ENCODE results near the gene GLTP.
"Not testable (repeated sequence)": the region's sequence is repeated elsewhere in the genome, so short reads cannot be mapped to it uniquely, and the experiment has no call there.

The GLTP gene

DNA sequence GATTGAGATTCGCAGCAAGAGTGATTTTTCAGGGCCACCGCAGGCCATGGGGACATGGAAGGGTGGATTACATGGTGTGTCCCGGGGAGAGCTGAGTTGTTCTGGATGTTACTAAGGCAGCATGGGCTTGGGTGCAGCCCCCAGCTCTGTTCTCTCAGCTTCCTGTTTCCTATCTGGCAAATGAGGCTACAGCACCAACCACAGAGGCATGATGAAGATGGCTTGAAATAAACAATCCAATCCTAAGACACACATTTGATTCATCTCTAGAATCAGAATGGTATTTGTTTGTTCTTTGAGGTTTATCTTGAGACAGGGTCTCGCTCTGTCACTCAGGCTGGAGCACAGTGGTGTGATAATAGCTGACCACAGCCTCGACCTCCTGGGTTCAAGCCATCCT, 21.6 kb downstream of the GLTP start:
- Mint-ChIP-seq H3K4me3 (no peak overlapping the region), H3K36me3 (peaks cover 2% of the 10 kb centered on the region), H3K9me3 (no peaks in the 10 kb centered on the region), H3K4me1 (peaks cover 14% of the 10 kb centered on the region), H3K27me3 (no peaks in the 10 kb centered on the region), H3K27ac (no peak overlapping the region)
- CTCF ChIA-PET: interaction anchor here (0.9 to 7.3 kb wide), 2 partner anchors 13 to 18 kb away, joined by 3 to 60 read pairs; no protein-coding TSS in a partner anchor
- DNase-seq: no peak

DNA sequence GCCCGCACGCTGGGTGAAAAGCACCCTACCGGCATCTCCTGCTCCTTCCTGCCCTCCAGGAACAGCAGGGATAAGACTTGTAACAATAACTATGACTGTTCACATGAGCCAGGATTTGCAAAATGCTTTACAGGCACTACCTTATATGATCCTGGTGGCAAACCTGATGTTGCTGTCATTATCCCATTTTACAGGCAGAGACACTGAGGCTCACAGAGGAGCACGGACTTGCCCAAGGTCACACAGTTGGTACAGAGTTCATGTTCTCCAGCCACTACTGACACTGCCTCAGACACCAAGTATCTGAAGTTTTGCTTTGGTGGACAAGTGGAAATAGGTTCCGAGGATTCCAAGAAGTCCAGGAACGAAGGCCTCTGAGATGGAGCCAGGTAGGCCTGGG, 22.6 kb downstream of the GLTP start:
- Mint-ChIP-seq H3K27ac (no peak overlapping the region), H3K36me3 (peaks cover 2% of the 10 kb centered on the region), H3K9me3 (no peaks in the 10 kb centered on the region), H3K4me1 (peaks cover 12% of the 10 kb centered on the region), H3K27me3 (no peaks in the 10 kb centered on the region), H3K4me3 (no peak overlapping the region)
- CTCF ChIA-PET: interaction anchor here (7.3 kb wide), 1 partner anchor 12 kb away, joined by 60 read pairs; no protein-coding TSS in a partner anchor
- DNase-seq: no peak

DNA sequence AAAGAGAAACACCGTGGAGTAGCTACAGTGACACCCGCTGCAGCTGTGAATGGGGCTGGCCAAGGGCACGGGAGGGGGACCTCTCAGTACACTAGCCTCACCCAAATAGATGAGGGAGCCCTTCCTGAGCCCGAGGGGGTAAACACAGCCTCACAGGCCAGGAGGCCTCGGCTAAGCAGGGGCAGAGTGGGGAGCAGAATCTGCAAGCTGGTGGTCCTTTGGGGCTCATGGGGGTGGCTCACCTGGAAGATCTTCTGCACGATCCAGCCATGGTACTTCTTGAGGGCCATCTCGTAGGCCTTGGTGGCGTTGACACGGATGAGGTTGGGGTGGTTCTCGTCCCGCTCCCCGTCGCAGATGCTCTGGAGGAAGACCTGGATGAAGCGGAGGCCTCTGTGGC, 25.0 kb downstream of the GLTP start:
- H3K4me3 Mint-ChIP-seq: no peak overlapping the region
- no peak overlapping the region for H3K27ac Mint-ChIP-seq
- no peaks in the 10 kb centered on the region for H3K9me3 Mint-ChIP-seq
- H3K36me3 Mint-ChIP-seq: peaks cover 2% of the 10 kb centered on the region
- DNase-seq: no peak
- no peaks in the 10 kb centered on the region for H3K27me3 Mint-ChIP-seq
- H3K4me1 Mint-ChIP-seq: peaks cover 12% of the 10 kb centered on the region
- CTCF ChIA-PET: interaction anchor here (1.5 to 7.3 kb wide), 7 partner anchors 9 to 181 kb away, joined by 4 to 60 read pairs (median 21); no protein-coding TSS in a partner anchor

DNA sequence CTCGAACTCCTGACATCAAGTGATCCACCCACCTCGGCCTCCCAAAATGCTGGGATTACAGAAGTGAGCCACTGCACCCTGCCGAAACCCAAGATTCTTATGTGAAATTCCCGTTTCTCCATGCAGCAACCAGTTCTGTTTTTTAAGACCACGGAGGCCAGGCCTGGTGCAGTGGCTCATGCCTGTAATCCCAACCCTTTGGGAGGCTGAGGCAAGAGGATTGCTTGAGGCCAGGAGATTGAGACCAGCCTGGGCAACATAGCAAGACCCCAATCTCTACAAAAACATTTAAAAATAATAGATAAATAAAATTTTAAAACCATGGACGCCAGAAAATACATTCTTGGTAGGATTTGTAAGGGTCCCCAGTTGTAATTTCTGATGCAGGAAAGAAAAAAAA, 29.8 kb downstream of the GLTP start:
- H3K27ac Mint-ChIP-seq, H3K36me3 Mint-ChIP-seq, H3K4me3 Mint-ChIP-seq, H3K27me3 Mint-ChIP-seq, DNase-seq, H3K9me3 Mint-ChIP-seq, H3K4me1 Mint-ChIP-seq: not testable (repeated sequence)
- CTCF ChIA-PET: interaction anchor here (1.0 kb wide), 1 partner anchor 78 kb away, joined by 3 read pairs; no protein-coding TSS in a partner anchor

DNA sequence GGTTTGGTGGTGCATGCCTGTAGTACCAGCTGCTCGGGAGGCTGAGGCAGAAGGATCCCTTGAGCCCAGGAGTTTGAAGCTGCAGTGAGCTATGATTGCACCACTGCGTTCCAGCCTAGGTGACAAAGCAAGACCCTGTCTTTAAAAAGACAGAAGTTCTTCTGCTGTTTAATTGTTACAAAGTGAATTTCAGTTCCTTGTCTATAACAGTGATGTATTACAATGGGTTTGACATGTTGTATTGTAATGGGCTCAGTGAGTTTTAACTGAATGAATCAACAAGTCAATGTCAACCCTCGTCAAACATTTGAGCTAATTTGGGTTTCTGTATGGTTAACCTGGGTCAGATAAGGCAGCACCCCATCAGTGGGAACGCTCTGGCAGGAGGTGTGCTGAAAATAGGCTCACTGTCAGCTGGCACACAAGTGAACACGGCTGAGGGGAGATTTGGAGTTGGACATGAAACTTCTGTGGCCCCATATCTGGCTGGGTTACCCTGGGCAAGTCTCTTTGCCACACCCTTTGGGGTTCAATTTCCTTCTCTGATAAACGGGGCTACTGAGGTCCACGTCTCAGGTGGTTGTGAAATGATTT, 33.1 kb downstream of the GLTP start:
- Mint-ChIP-seq H3K9me3 (no peaks in the 10 kb centered on the region), H3K4me1 (peaks cover 10% of the 10 kb centered on the region), H3K27ac (no peak overlapping the region), H3K4me3 (no peak overlapping the region), H3K27me3 (no peaks in the 10 kb centered on the region), H3K36me3 (no peaks in the 10 kb centered on the region)
- CTCF ChIA-PET: interaction anchor here (0.7 to 4.3 kb wide), 2 partner anchors 10 to 41 kb away, joined by 3 to 60 read pairs; no protein-coding TSS in a partner anchor
- no peak for DNase-seq

DNA sequence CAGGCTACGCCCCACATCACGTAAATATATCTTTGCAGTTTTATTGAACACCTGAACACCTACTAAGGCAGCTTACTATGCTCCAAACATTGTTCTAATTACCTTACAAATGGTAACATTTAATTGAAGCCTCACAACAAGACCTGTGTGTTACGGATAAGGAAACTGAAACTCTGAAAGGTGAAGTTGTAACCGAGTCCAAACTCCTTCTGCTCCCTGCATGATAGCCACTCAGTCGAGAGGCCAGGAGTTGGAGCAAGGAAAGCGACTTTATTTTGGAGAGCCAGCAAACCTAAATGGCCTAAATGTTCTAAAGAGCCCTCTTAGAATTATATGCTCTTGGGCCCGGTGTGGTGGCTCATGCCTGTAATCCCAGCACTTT, 34.5 kb downstream of the GLTP start:
- no peak overlapping the region for H3K4me3 Mint-ChIP-seq

DNA sequence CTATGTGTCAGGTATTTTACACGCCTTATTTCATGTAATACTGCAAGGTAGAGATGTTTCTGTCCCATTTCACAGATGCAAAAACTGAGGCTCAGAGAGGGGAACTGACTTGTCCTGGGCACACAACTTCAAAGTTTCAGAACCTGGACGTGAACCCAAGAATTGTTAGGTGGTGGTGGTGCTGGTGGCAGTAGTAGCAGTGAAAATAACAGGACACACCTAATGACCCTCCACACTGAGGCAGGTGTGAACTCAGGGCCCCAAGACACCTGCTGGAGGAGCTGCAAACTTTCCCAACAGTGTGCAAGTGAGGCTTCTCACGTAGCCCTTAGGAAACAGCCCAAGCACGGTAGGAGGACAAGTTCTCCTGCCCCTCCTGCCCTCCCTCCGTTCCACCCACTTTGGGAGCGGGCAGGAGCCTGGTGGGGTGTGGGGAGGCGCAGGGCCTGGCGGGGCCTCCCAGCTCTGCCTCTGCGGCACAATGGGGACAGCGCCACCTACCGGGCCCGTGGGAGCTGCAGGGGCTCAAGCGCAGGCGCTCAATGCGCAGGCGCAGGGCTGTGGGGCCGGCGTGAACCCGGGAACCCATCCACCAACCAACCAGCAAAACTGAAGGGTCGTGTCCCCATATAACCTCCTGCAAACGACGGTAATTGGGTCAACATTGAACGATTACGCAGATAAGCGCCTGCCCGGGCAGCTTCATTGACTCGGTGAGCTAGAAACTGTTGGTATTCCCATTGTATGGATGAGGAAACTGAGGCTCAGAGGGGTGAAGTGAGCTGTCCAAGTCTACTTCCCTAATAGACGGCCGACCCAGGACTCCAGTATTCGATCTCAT, 35.1 kb downstream of the GLTP start:
- Mint-ChIP-seq H3K4me3 (no peak overlapping the region), H3K36me3 (no peaks in the 10 kb centered on the region), H3K27me3 (peaks cover 4% of the 10 kb centered on the region), H3K9me3 (no peaks in the 10 kb centered on the region), H3K27ac (no peak overlapping the region), H3K4me1 (peaks cover 10% of the 10 kb centered on the region)
- DNase-seq: peak; percentile 90
- CTCF ChIA-PET: interaction anchor here (0.6 to 4.3 kb wide), 34 partner anchors 9 to 532 kb away, joined by 3 to 60 read pairs (median 4); no protein-coding TSS in a partner anchor

More for the DNA sequence above, 34.5 kb downstream of the GLTP start:
- peaks cover 2% of the 10 kb centered on the region for H3K27me3 Mint-ChIP-seq
- H3K4me1 Mint-ChIP-seq: peaks cover 10% of the 10 kb centered on the region
- no peak overlapping the region for H3K27ac Mint-ChIP-seq
- H3K36me3 Mint-ChIP-seq: no peaks in the 10 kb centered on the region
- CTCF ChIA-PET: interaction anchor here (0.6 to 4.3 kb wide), 31 partner anchors 10 to 532 kb away, joined by 3 to 60 read pairs (median 4); no protein-coding TSS in a partner anchor
- DNase-seq: no peak
- H3K9me3 Mint-ChIP-seq: no peaks in the 10 kb centered on the region

DNA sequence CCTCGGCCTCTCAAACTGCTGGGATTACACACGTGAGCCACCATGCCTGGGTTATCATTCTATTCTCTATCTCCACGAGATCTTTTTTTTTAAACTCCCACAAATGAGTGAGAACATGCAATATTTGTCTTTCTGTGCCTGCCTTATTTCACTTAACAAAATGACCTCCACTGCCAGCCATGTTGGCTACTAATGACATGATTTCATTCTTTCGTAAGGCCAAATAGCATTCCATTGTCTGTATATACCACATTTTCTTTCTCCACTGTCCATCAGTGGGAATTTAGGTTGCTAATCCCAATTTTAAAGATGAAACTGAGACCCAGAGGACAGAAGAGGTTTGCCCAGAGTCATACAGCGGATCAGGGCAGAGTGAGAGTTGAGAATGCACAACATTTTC, 36.2 kb downstream of the GLTP start:
- DNase-seq: no peak
- H3K4me3 Mint-ChIP-seq: no peak overlapping the region
- H3K9me3 Mint-ChIP-seq: no peaks in the 10 kb centered on the region
- H3K27ac Mint-ChIP-seq: no peak overlapping the region
- peaks cover 10% of the 10 kb centered on the region for H3K27me3 Mint-ChIP-seq
- no peaks in the 10 kb centered on the region for H3K36me3 Mint-ChIP-seq
- CTCF ChIA-PET: interaction anchor here (0.6 to 4.3 kb wide), 6 partner anchors 8 to 1721 kb away, joined by 3 to 60 read pairs (median 20); no protein-coding TSS in a partner anchor
- H3K4me1 Mint-ChIP-seq: peaks cover 10% of the 10 kb centered on the region

DNA sequence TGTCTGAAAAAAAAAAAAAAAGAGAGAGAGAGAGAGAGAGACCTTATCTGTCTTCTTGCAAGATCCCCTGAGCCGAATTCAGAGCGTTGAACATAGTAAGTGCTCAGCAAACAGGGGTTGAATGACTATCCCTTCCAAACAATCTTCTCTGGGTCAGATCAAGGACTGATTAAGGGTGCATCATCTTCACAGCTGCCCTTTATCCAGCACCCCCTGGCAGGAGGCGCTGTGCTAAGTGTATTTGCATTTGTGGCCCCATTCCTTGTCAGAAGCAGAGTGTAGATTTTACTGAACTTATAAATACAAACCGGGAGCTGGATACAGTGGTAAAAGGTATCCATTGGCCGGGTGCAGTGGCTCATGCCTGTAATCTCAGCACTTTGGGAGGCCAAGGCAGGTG, 38.3 kb downstream of the GLTP start:
- CTCF ChIA-PET: interaction anchor here (0.7 to 4.1 kb wide), 2 partner anchors 12 to 307 kb away, joined by 3 to 29 read pairs; no protein-coding TSS in a partner anchor
- peaks cover 22% of the 10 kb centered on the region for H3K27me3 Mint-ChIP-seq
- no peak overlapping the region for H3K4me3 Mint-ChIP-seq
- H3K27ac Mint-ChIP-seq: no peak overlapping the region
- DNase-seq: no peak
- peaks cover 10% of the 10 kb centered on the region for H3K4me1 Mint-ChIP-seq
- H3K9me3 Mint-ChIP-seq: no peaks in the 10 kb centered on the region
- H3K36me3 Mint-ChIP-seq: no peaks in the 10 kb centered on the region

DNA sequence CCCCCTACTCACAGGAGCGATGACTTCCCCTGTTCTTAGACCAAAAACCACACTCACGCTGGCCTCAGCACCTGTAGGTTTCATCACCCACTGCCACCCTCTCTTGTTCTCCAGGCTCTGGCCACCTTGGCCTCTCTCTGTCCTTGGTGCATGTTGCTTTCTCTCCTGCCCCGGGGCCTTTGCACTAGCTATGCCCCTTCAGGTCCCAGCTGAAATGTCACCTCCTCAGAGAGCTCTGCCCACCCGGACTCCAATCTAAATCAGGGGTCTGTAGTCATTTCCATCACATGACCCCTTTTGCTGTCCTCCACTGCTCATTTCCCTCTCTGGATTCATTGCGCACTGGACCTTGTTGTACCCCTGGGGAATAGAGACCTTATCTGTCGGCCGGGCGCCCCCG, 39.0 kb downstream of the GLTP start:
- CTCF ChIA-PET: interaction anchor here (0.7 kb wide), 2 partner anchors 17 to 306 kb away, joined by 3 read pairs; no protein-coding TSS in a partner anchor
- H3K27ac Mint-ChIP-seq: no peak overlapping the region

DNA sequence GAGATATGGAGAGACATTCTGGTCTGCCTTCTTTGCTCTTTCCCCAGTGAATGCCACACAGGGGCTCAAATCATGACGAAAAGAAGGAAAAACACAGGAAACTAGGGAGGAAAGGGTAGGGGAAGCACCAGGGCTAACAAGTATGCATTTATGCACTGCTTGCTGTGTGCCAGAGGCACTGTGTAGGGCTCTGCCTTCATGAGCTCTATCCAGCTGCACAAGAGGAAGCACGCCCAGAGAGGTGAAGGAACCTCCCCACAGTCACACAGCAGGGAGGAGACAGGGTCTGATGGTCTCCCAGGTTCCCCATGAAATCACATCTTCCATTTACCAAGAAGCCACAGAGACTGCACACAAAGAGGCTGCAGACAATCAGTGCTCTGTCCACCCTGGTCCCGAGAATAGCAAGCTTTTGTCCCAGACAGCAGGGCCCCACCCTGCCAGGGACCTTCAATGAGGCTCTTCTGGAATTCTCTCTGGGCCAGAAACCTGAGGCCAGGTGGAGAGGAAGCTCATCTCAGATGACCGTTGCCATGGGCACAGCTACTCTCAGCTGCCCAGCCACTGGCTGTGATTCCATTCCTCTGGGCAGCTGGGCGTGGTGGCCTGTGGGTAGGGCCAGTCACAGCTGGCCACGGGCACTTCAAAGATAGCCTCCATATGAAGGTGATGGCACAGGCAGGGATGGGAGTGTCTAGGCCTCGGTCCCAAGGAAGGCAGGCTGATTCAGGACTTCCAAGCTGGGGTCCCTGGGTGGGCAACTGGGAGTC, 39.9 kb downstream of the GLTP start:
- no peak for DNase-seq
- Mint-ChIP-seq H3K4me1 (peaks cover 7% of the 10 kb centered on the region), H3K4me3 (no peak overlapping the region), H3K27me3 (peaks cover 36% of the 10 kb centered on the region), H3K9me3 (no peaks in the 10 kb centered on the region), H3K36me3 (no peaks in the 10 kb centered on the region), H3K27ac (peak overlapping the region; percentile 24)
- CTCF ChIA-PET: interaction anchor here (1.4 kb wide), 1 partner anchor 35 kb away, joined by 3 read pairs; no protein-coding TSS in a partner anchor

More for the DNA sequence above, 39.0 kb downstream of the GLTP start:
- Mint-ChIP-seq H3K4me1 (peaks cover 10% of the 10 kb centered on the region), H3K27me3 (peaks cover 27% of the 10 kb centered on the region), H3K4me3 (no peak overlapping the region), H3K9me3 (no peaks in the 10 kb centered on the region), H3K36me3 (no peaks in the 10 kb centered on the region)
- DNase-seq: no peak

DNA sequence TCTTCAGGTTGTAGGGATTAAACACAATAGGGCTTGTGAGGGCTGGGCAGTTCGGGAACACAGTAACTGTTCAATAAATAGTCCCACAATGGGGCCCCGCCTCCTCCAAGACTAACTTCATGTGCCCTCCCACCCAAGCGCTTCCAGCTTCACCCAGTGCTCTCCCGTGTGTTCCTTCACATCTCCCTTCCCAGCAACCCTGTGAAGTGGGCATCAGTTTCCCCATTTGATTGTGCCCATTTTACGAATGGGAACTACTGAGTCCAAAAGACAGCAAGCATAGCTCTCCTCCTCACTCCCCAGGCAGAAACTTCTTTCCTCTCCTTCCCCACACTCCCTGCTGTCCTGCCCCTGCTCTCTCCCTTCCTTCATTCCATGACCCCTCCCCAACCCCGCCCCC, 40.9 kb downstream of the GLTP start:
- Mint-ChIP-seq H3K4me1 (no peaks in the 10 kb centered on the region), H3K27ac (no peak overlapping the region), H3K4me3 (no peak overlapping the region), H3K9me3 (no peaks in the 10 kb centered on the region), H3K27me3 (peaks cover 46% of the 10 kb centered on the region), H3K36me3 (no peaks in the 10 kb centered on the region)
- no peak for DNase-seq
- CTCF ChIA-PET: interaction anchor here (0.6 to 1.4 kb wide), 2 partner anchors 34 to 593 kb away, joined by 3 read pairs; no protein-coding TSS in a partner anchor

DNA sequence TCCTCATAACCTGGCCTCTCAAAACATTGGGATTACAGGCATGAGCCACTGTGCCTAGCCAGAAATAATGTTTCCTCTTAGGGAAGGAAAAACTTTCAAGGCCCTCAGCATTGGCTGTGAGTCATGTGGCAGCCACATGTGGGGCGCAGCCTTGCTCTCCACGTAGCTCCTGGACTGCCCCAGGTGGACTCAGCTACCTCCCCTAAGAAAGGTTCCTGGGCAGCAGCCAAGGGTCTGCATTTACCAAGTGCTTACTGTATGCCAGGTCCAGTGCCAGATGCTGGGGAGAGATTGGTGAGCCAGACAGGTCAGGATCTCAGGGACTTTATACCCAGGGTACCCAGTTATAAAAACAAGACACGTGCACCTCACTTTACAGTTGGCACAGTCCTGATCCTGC, 43.4 kb downstream of the GLTP start:
- H3K36me3 Mint-ChIP-seq: no peaks in the 10 kb centered on the region
- H3K4me3 Mint-ChIP-seq: no peak overlapping the region
- H3K27me3 Mint-ChIP-seq: peaks cover 69% of the 10 kb centered on the region
- H3K4me1 Mint-ChIP-seq: peaks cover 3% of the 10 kb centered on the region
- H3K27ac Mint-ChIP-seq: no peak overlapping the region
- CTCF ChIA-PET: interaction anchor here (1.5 to 2.4 kb wide), 2 partner anchors 8 to 17 kb away, joined by 5 to 11 read pairs; no protein-coding TSS in a partner anchor
- H3K9me3 Mint-ChIP-seq: no peaks in the 10 kb centered on the region
- DNase-seq: no peak
